ENCODE data around the gene ZFPL1.

The ZFPL1 gene

GRCh38 chr11:65095974-65096806 lies 12.2 kb downstream of the ZFPL1 start, which contains the start of gene VPS51:
Gene VPS51, plus strand, starts transcription at chr11:65096214. Its CDS starts 37 bp downstream, at chr11:65096251.
- DNase-seq, result peak; percentile 93

GRCh38 chr11:65096926-65097325 lies 12.9 kb downstream of the ZFPL1 start:
- DNase-seq, result no peak

- DNase-seq, result no peak
These were observed 16.8 kb downstream of the ZFPL1 start for GRCh38 chr11:65100674-65101350.

GRCh38 chr11:65102142-65103095 lies 18.4 kb downstream of the ZFPL1 start:
- DNase-seq, result no peak

- no peak for DNase-seq
These were observed 19.5 kb downstream of the ZFPL1 start for GRCh38 chr11:65103476-65103875.

- DNase-seq, result no peak
These were observed 20.6 kb downstream of the ZFPL1 start for GRCh38 chr11:65104628-65105027.

- DNase-seq, result no peak
These were observed 23.1 kb downstream of the ZFPL1 start for GRCh38 chr11:65107078-65107477.

- DNase-seq, result no peak
These were observed 23.9 kb downstream of the ZFPL1 start for GRCh38 chr11:65107751-65108468.

GRCh38 chr11:65108469-65109123 lies 24.6 kb downstream of the ZFPL1 start:
- DNase-seq, result no peak

GRCh38 chr11:65109231-65110198 lies 25.5 kb downstream of the ZFPL1 start:
- DNase-seq, result no peak

- peak; percentile 82 for DNase-seq
These were observed 26.4 kb downstream of the ZFPL1 start for GRCh38 chr11:65110354-65110861.

- DNase-seq, result no peak
These were observed 27.2 kb downstream of the ZFPL1 start for GRCh38 chr11:65111159-65111743.

- DNase-seq, result peak; percentile 90
These were observed 27.9 kb downstream of the ZFPL1 start, which contains the start of gene TM7SF2 for GRCh38 chr11:65111744-65112545. Gene TM7SF2, plus strand, starts transcription at chr11:65111872. Its CDS starts 144 bp downstream, at chr11:65112016.

GRCh38 chr11:65112546-65113360 lies 28.7 kb downstream of the ZFPL1 start:
- peak; percentile 57 for DNase-seq

GRCh38 chr11:65113361-65113756 lies 29.3 kb downstream of the ZFPL1 start:
- peak; percentile 57 for DNase-seq

- DNase-seq, result no peak
These were observed 29.8 kb downstream of the ZFPL1 start for GRCh38 chr11:65113839-65114238.

- no peak for DNase-seq
These were observed 30.6 kb downstream of the ZFPL1 start for GRCh38 chr11:65114538-65115171.

All from NCI-H2171 treated with DMSO at 0.1 percent for 48 hours (cell line).